RWPE2 (cell line): ENCODE results near the gene NF1.

Experiments used
- ATAC-seq: fragments of 200-7000 bp; cut with Tn5 transposase; 3 replicates; pipeline ENCODE4 v1.9.1; 2021; ENCODE audit warnings: low read depth
- DNase-seq: peaks from one replicate; pipeline ENCODE4 v3.0.0-alpha.2; 2020; ENCODE audit warnings: low spot score
- H3K27ac ChIP-seq: fragments of 450-650 bp; 2 replicates; pipeline ENCODE4 v1.5.1; 2017; ENCODE audit warnings: mild to moderate bottlenecking; ENCODE audit not compliant: poor library complexity, severe bottlenecking
- H3K27me3 ChIP-seq: fragments of 250-450 bp; sonication (Bioruptor Pico); 2 replicates; pipeline ENCODE4 v1.5.1; 2021; ENCODE audit warnings: mild to moderate bottlenecking, moderate library complexity; ENCODE audit not compliant: insufficient read depth, poor library complexity, severe bottlenecking
- H3K36me3 ChIP-seq: fragments of 250-450 bp; sonication (Bioruptor Pico); 2 replicates; pipeline ENCODE4 v1.5.1; 2020; ENCODE audit warnings: low read depth, mild to moderate bottlenecking, moderate library complexity
- H3K4me1 ChIP-seq: fragments of 250-450 bp; sonication (Bioruptor Pico); 2 replicates; pipeline ENCODE4 v1.5.1; 2021; ENCODE audit warnings: mild to moderate bottlenecking, moderate library complexity; ENCODE audit not compliant: insufficient read depth, poor library complexity, severe bottlenecking
- H3K4me3 ChIP-seq: fragments of 250-450 bp; sonication (Bioruptor Pico); 2 replicates; pipeline ENCODE4 v1.5.1; 2021; ENCODE audit warnings: mild to moderate bottlenecking, moderate library complexity; ENCODE audit not compliant: severe bottlenecking
- H3K9me3 ChIP-seq: fragments of 250-450 bp; sonication (Bioruptor Pico); 2 replicates; pipeline ENCODE4 v1.5.1; 2021; ENCODE audit warnings: mild to moderate bottlenecking, moderate library complexity; ENCODE audit not compliant: severe bottlenecking
- CTCF ChIP-seq: fragments of 450-650 bp; IDR thresholded peaks from one replicate; pipeline ENCODE4 v1.5.1; 2017; ENCODE audit warnings: mild to moderate bottlenecking, moderate library complexity; ENCODE audit not compliant: poor library complexity, severe bottlenecking

The NF1 gene

DNA sequence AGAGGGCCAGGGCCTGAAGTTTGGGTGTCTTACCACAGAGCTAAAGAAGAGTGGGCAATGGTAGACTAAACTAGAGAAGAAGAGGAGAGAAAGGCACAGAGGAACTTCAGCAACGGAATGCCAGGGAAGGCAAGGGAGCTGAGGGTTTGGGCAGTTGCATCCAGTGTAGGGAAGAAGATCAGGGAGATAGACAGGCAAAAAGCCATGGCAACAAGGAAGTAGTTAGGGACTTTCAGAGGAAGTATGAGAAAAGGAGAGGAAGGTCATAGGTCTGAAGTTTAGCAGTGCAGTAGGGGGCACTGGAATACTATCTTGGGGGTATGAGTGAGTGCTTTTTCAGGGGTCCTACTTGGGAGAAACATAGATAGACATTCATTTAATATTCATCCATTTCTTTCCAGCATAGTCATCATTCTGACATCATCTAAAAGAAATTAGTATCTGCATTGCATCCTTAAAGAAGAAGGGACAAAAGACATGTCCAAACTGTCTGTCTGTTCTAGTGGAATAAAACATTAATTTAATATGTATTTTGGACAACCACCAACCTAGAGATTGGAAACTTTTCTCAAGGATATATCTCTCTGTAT is 2.2 kb upstream of the NF1 start:
- no peak overlapping the region for H3K4me3 ChIP-seq
- peaks cover 6% of the 10 kb centered on the region for H3K4me1 ChIP-seq
- DNase-seq = no peak
- H3K27ac ChIP-seq = no peak overlapping the region
- no peak for TF ChIP-seq CTCF
- ATAC-seq = no peak
- H3K9me3 ChIP-seq = no peaks in the 10 kb centered on the region
- no peaks in the 10 kb centered on the region for H3K27me3 ChIP-seq
- H3K36me3 ChIP-seq = no peaks in the 10 kb centered on the region

GRCh38 chr17:31093866-31094599 is 744 bp upstream of the NF1 start:
- Histone ChIP-seq H3K9me3 (no peaks in the 10 kb centered on the region), H3K4me3 (peak overlapping the region; percentile 71), H3K27me3 (no peaks in the 10 kb centered on the region), H3K4me1 (peaks cover 6% of the 10 kb centered on the region), H3K27ac (peak overlapping the region; percentile 93), H3K36me3 (no peaks in the 10 kb centered on the region; the same call in 1 of the 2 replicates)
- DNase-seq (no peak), ATAC-seq (no peak)
- TF ChIP-seq CTCF = no peak

DNA sequence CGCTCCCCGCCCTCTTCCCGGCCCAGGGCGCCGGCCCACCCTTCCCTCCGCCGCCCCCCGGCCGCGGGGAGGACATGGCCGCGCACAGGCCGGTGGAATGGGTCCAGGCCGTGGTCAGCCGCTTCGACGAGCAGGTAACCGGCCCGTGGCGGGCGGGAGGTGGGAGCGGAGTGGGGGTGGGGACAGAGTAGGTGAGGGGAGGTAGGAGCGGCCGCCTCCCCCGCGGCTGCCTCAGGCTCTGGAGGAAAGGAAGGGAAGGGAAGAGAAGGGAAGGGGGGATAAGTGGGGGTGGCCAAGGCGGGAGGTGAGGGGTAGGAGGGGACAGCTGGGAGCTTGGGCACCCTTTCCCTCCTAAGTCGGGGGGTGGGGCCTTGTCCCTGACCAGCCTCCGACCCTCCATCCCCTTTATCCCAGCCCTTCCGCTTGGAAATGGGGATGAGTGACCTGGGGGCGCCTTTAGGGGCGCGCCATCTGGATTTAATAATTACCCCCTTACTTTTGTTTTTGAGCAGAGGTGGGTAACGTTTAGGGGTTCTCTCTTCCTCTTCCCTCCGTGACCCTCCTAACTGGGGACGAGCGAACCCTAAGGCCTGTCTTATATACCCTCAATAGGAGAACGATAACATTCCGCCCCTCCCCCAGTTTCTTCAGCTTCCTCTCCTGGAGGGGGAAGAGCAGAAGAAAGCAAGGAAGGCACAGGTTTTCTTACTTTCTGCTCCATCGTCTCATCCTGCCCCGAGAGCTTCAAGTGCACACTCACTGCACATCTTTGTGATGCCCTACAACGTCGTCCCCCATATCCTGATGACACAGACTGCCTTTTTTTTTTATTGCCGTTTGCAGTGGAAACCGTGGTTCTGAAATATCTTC is 694 bp downstream of the NF1 start:
- no peak for TF ChIP-seq CTCF
- H3K4me1 ChIP-seq = peaks cover 6% of the 10 kb centered on the region
- DNase-seq = peak; percentile 62
- H3K36me3 ChIP-seq = no peaks in the 10 kb centered on the region; the same call in 1 of the 2 replicates
- peak overlapping the region; percentile 93 for H3K27ac ChIP-seq
- peak; percentile 30 for ATAC-seq
- H3K27me3 ChIP-seq = no peaks in the 10 kb centered on the region
- no peaks in the 10 kb centered on the region for H3K9me3 ChIP-seq
- H3K4me3 ChIP-seq = peak overlapping the region; percentile 71

DNA sequence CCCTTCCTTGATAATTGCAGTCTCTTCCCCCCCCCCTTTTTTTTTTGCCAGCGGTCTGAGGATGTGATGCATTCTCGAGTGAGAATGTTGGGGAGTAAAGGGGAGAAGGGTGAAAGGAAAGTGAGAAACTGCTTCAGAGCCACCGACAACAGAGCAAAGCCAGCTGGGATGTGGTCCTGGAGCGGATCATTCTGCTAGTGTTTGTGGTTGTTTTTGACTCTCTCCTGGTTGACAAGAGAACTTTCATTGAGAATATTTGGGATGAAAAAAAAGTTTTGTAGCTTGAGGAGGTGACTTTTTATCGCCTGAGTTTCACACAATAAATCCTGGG is 1.3 kb downstream of the NF1 start:
- Histone ChIP-seq H3K4me3 (peak overlapping the region; percentile 71), H3K36me3 (no peaks in the 10 kb centered on the region; the same call in 1 of the 2 replicates), H3K4me1 (peaks cover 6% of the 10 kb centered on the region), H3K27ac (peak overlapping the region; percentile 93), H3K27me3 (no peaks in the 10 kb centered on the region), H3K9me3 (no peaks in the 10 kb centered on the region)
- no peak for TF ChIP-seq CTCF
- no peak for ATAC-seq
- no peak for DNase-seq
